Thyroid gland (tissue), 4 donors: ENCODE data around the gene PCNT. TPM values are rescaled to one million over a fixed set of nuclear protein-coding genes. Genes with fewer than 3 reads are reported as not detected.

Experiments
- DNase-seq, 2 donors: peaks; one replicate each; pipeline ENCODE4 v3.0.0-alpha.2; 2019
- H3K27ac ChIP-seq, 3 donors: fragments of 200-600 bp; sonication (generic); 1 replicate in 2 of 3; 2 replicates in 1 of 3; pipeline ENCODE4 v1.5.1; 2016 to 2019; ENCODE audit warnings: mild to moderate bottlenecking in 1 of 3, moderate library complexity in 1 of 3
- H3K27me3 ChIP-seq: fragments of 200-600 bp; sonication (generic); one replicate; pipeline ENCODE4 v1.5.1; 2019
- H3K36me3 ChIP-seq, 2 donors: fragments of 200-600 bp; sonication (generic); one replicate each; pipeline ENCODE4 v1.5.1; 2016 to 2019
- H3K4me1 ChIP-seq, 2 donors: fragments of 200-600 bp; sonication (generic); one replicate each; pipeline ENCODE4 v1.5.1; 2017 to 2019
- H3K4me3 ChIP-seq, 3 donors: fragments of 200-600 bp; sonication (generic); replicated peaks in 1 of 3; 1 replicate in 2 of 3; 2 replicates in 1 of 3; pipeline ENCODE4 v1.5.1; 2016; ENCODE audit warnings: mild to moderate bottlenecking in 1 of 3
- H3K9me3 ChIP-seq: fragments of 200-600 bp; sonication (generic); one replicate; pipeline ENCODE4 v1.5.1; 2017
- CTCF ChIP-seq, 6 experiments: fragments of 200-600 bp in 3 of 6; fragments of 450-650 bp in 3 of 6; sonication (generic) in 3 of 6; IDR thresholded peaks; one replicate each; pipeline ENCODE4 v1.5.1; 2016 to 2019; ENCODE audit warnings: antibody characterized with exemption in 6 of 6, mild to moderate bottlenecking in 2 of 6, inconsistent platforms in 1 of 6, moderate library complexity in 1 of 6
- POLR2A ChIP-seq, 2 donors: fragments of 450-650 bp; IDR thresholded peaks; one replicate each; pipeline ENCODE4 v1.6.1; 2017; ENCODE audit warnings: antibody characterized with exemption in 2 of 2, mild to moderate bottlenecking in 2 of 2, moderate library complexity in 1 of 2
- WGBS, 2 donors: methylation state at CpG; one replicate each; pipeline ENCODE4 v1.1.5; 2017; 5-methylcytosine and 5-hydroxymethylcytosine counted together
- intact Hi-C: fragments of 100-400 bp; cut with DNase I; formaldehyde crosslinking; loops from one replicate; pipeline ENCODE4 v1.15.1; 2023
- total RNA-seq, 4 donors: library from RNA; depleted of rRNA; stranded (reverse); fragments of >200 nt; gene quantifications; one replicate each; pipeline ENCODE4 v1.2.3, GENCODE V29; 2016

Gene PCNT
- total RNA-seq, 4 donors from 2014 or later: 23.9 to 36.6 (median 33.2) TPM

DNA sequence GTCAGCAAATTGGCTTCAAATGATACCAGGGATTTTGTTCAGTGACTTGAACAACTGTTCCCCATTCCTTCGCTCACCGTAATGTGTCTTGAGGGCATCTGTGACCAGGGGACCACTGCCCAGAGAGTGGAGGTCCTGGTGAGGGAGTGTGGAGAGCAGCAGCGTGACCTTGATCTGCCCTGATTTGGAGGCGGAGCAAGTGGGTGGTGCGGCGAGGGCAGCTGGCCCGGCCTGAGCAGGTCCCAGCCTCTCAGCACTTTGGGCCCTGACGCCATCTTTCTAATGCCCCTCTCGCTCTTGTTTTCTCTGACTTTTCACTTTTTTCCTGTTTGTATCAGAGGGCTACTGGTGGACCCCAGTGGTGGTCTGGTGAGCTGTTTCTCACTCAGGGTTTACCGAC lies 165.8 kb downstream of the PCNT start:
- Histone ChIP-seq H3K4me3 (no peak overlapping the region), H3K36me3 (peaks cover 0 to 3% of the 10 kb centered on the region in 2 donors), H3K9me3 (no peaks in the 10 kb centered on the region), H3K27ac (no peak overlapping the region), H3K27me3 (no peaks in the 10 kb centered on the region), H3K4me1 (no peaks in the 10 kb centered on the region)
- DNase-seq: no peak
- 90 to 98% methylated on average over 10 of the region's 10 CpGs for WGBS, 2 donors
- intact Hi-C loops: no loop called here
- TF ChIP-seq CTCF (IDR thresholded peaks at IDR 0.05) (no peak), POLR2A (IDR thresholded peaks at IDR 0.05) (no peak)

DNA sequence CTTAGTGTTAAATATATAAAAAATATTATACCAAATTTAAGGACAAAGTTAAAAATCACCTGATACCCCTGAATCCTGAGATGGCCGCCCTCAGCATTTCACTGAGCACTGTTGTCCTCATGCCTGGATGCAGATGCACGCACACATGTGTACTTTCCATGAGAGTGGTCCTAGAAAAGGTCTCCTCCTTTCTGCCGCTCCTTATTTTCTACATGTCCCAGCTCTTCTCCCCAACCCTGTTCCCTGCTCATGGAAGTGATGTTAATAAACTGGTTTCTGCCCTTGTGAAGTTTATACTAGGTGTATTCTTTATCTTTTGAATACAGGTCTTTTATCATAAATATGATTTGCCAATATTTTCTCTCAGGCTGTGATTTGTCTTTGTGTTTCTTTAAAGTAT lies 167.6 kb downstream of the PCNT start:
- Histone ChIP-seq H3K9me3 (no peaks in the 10 kb centered on the region), H3K4me3 (no peak overlapping the region), H3K27ac (no peak overlapping the region), H3K27me3 (no peaks in the 10 kb centered on the region), H3K36me3 (peaks cover 0 to 3% of the 10 kb centered on the region in 2 donors), H3K4me1 (no peaks in the 10 kb centered on the region)
- intact Hi-C loops: no loop called here
- no peak for TF ChIP-seq CTCF (IDR thresholded peaks at IDR 0.05)
- no peak for TF ChIP-seq POLR2A (IDR thresholded peaks at IDR 0.05)
- 96 to 99% methylated on average over 3 of the region's 3 CpGs for WGBS, 2 donors
- DNase-seq: no peak

GRCh38 chr21:46492851-46493250 lies 168.9 kb downstream of the PCNT start:
- H3K4me3 ChIP-seq: no peak overlapping the region
- WGBS, 2 donors: 90 to 94% methylated on average over 5 of the region's 5 CpGs
- H3K36me3 ChIP-seq: peaks cover 0 to 3% of the 10 kb centered on the region in 2 donors
- no peak overlapping the region for H3K27ac ChIP-seq
- intact Hi-C loops: no loop called here
- DNase-seq: no peak
- no peak for TF ChIP-seq CTCF (IDR thresholded peaks at IDR 0.05)
- TF ChIP-seq POLR2A (IDR thresholded peaks at IDR 0.05): no peak
- H3K4me1 ChIP-seq: no peaks in the 10 kb centered on the region
- no peaks in the 10 kb centered on the region for H3K9me3 ChIP-seq
- no peaks in the 10 kb centered on the region for H3K27me3 ChIP-seq

- Histone ChIP-seq H3K4me1 (no peaks in the 10 kb centered on the region), H3K36me3 (peaks cover 5 to 8% of the 10 kb centered on the region in 2 donors), H3K27ac (no peak overlapping the region), H3K9me3 (no peaks in the 10 kb centered on the region), H3K27me3 (no peaks in the 10 kb centered on the region), H3K4me3 (no peak overlapping the region)
- TF ChIP-seq CTCF (IDR thresholded peaks at IDR 0.05) (no peak), POLR2A (IDR thresholded peaks at IDR 0.05) (no peak)
- no peak for DNase-seq
- intact Hi-C loops: no loop called here
- WGBS, 2 donors: 97% methylated on average over 6 of the region's 6 CpGs
These were observed 169.9 kb downstream of the PCNT start for GRCh38 chr21:46493828-46494227.

Other genes starting within 250 kb of the PCNT start
- 100 to 1,000 TPM in 3 of 4 donors, 10 to 100 TPM in 1; 79.4 to 191 (median 172) TPM for gene COL6A2, start 226.0 kb upstream of the PCNT start, total RNA-seq
- 1 to 10 TPM in 1 of 4 donors, under 1 TPM in 2, not detected in 1; 0.78 to 1.2 (median 0.94) TPM for gene FTCD, start 168.6 kb upstream of the PCNT start, total RNA-seq
- 1 to 10 TPM; 3.5 to 9.0 (median 5.8) TPM for gene SPATC1L, start 139.7 kb upstream of the PCNT start, total RNA-seq
- 10 to 100 TPM; 31.4 to 57.7 (median 42.0) TPM for gene LSS, start 95.4 kb upstream of the PCNT start, total RNA-seq
- 100 to 1,000 TPM in 1 of 4 donors, 10 to 100 TPM in 3; 65.7 to 116 (median 81.0) TPM for gene MCM3AP, start 38.5 kb upstream of the PCNT start, total RNA-seq
- gene YBEY, start 37.8 kb upstream of the PCNT start, total RNA-seq: 10 to 100 TPM; 12.6 to 25.4 (median 21.0) TPM
- gene C21orf58, start 286 bp upstream of the PCNT start, total RNA-seq: 1 to 10 TPM in 3 of 4 donors, under 1 TPM in 1; 0.89 to 2.2 (median 1.7) TPM
- 10 to 100 TPM; 35.1 to 56.3 (median 42.9) TPM for gene DIP2A, start 134.7 kb downstream of the PCNT start, total RNA-seq